ENCODE measurements around the gene LCN6.
"Not testable (repeated sequence)": the region's sequence is repeated elsewhere in the genome, so short reads cannot be mapped to it uniquely, and the experiment has no call there.

LCN6 gene

GRCh38 chr9:136714096-136714892 is 34.0 kb downstream of the LCN6 start:
- in situ Hi-C loops (cut with MboI; ENCODE audit: low sequenced_read_pairs), result no loop called here

GRCh38 chr9:136713550-136713949 is 34.8 kb downstream of the LCN6 start:
- in situ Hi-C loops (cut with MboI; ENCODE audit: low sequenced_read_pairs), result no loop called here

- in situ Hi-C loops (cut with MboI; ENCODE audit: low sequenced_read_pairs), result no loop called here
These were observed 35.4 kb downstream of the LCN6 start for GRCh38 chr9:136712690-136713544.

GRCh38 chr9:136711751-136712689 is 36.3 kb downstream of the LCN6 start, which contains the start of gene DIPK1B:
DIPK1B (plus strand) TSS chr9:136712572; CDS start chr9:136712666, 94 bp downstream.
- in situ Hi-C loops (cut with MboI; ENCODE audit: low sequenced_read_pairs), result no loop called here

GRCh38 chr9:136711219-136711648 is 37.1 kb downstream of the LCN6 start:
- in situ Hi-C loops (cut with MboI; ENCODE audit: low sequenced_read_pairs), result not testable (repeated sequence)

- in situ Hi-C loops (cut with MboI; ENCODE audit: low sequenced_read_pairs), result no loop called here
These were observed 37.8 kb downstream of the LCN6 start for GRCh38 chr9:136710543-136710942.

- in situ Hi-C loops (cut with MboI; ENCODE audit: low sequenced_read_pairs), result no loop called here
These were observed 38.7 kb downstream of the LCN6 start for GRCh38 chr9:136709454-136710109.

- in situ Hi-C loops (cut with MboI; ENCODE audit: low sequenced_read_pairs), result no loop called here
These were observed 40.3 kb downstream of the LCN6 start for GRCh38 chr9:136707849-136708517.

- in situ Hi-C loops (cut with MboI; ENCODE audit: low sequenced_read_pairs), result no loop called here
These were observed 41.3 kb downstream of the LCN6 start for GRCh38 chr9:136707011-136707410.

GRCh38 chr9:136705564-136705963 is 42.8 kb downstream of the LCN6 start:
- in situ Hi-C loops (cut with MboI; ENCODE audit: low sequenced_read_pairs), result no loop called here

GRCh38 chr9:136704741-136705140 is 43.6 kb downstream of the LCN6 start:
- in situ Hi-C loops (cut with MboI; ENCODE audit: low sequenced_read_pairs), result not testable (repeated sequence)

GRCh38 chr9:136703276-136703860 is 45.0 kb downstream of the LCN6 start:
- in situ Hi-C loops (cut with MboI; ENCODE audit: low sequenced_read_pairs), result no loop called here

- in situ Hi-C loops (cut with MboI; ENCODE audit: low sequenced_read_pairs), result no loop called here
These were observed 46.7 kb downstream of the LCN6 start for GRCh38 chr9:136701668-136702053.

- in situ Hi-C loops (cut with MboI; ENCODE audit: low sequenced_read_pairs), result no loop called here
These were observed 47.2 kb downstream of the LCN6 start for GRCh38 chr9:136700959-136701667.

GRCh38 chr9:136700304-136700703 is 48.0 kb downstream of the LCN6 start:
- in situ Hi-C loops (cut with MboI; ENCODE audit: low sequenced_read_pairs), result no loop called here

GRCh38 chr9:136698635-136699246 is 49.6 kb downstream of the LCN6 start:
- in situ Hi-C loops (cut with MboI; ENCODE audit: low sequenced_read_pairs), result no loop called here

GRCh38 chr9:136697821-136698526 is 50.4 kb downstream of the LCN6 start:
- in situ Hi-C loops (cut with MboI; ENCODE audit: low sequenced_read_pairs), result no loop called here
